MV-4-11 (cell line): ENCODE results near the gene TTC7B.

ENCODE experiments used
- DNase-seq: peaks from one replicate; lab custom pipeline; 2025; lab: John Stamatoyannopoulos, UW

Gene TTC7B

GRCh38 chr14:90740081-90740480 lies 76.1 kb downstream of the TTC7B start:
- DNase-seq, result no peak

GRCh38 chr14:90739318-90740068 lies 76.7 kb downstream of the TTC7B start:
- no peak for DNase-seq

- DNase-seq, result no peak
These were observed 83.0 kb downstream of the TTC7B start for GRCh38 chr14:90733139-90733808.

- DNase-seq, result peak; percentile 56
These were observed 83.5 kb downstream of the TTC7B start for GRCh38 chr14:90732718-90733117.

GRCh38 chr14:90732139-90732538 lies 84.1 kb downstream of the TTC7B start:
- DNase-seq, result peak; percentile 87

- no peak for DNase-seq
These were observed 84.7 kb downstream of the TTC7B start for GRCh38 chr14:90731487-90731886.

- DNase-seq, result no peak
These were observed 85.9 kb downstream of the TTC7B start for GRCh38 chr14:90730206-90730766.

GRCh38 chr14:90728951-90729350 lies 87.3 kb downstream of the TTC7B start:
- no peak for DNase-seq

GRCh38 chr14:90727082-90727481 lies 89.1 kb downstream of the TTC7B start:
- no peak for DNase-seq

GRCh38 chr14:90726656-90727055 lies 89.6 kb downstream of the TTC7B start:
- peak; percentile 38 for DNase-seq

GRCh38 chr14:90724866-90725265 lies 91.4 kb downstream of the TTC7B start:
- no peak for DNase-seq

- peak; percentile 53 for DNase-seq
These were observed 93.6 kb downstream of the TTC7B start for GRCh38 chr14:90722590-90722989.

- DNase-seq, result peak; percentile 22
These were observed 94.5 kb downstream of the TTC7B start for GRCh38 chr14:90721619-90722305.

GRCh38 chr14:90720832-90721231 lies 95.4 kb downstream of the TTC7B start:
- DNase-seq, result no peak

GRCh38 chr14:90720336-90720735 lies 95.9 kb downstream of the TTC7B start:
- DNase-seq, result no peak

GRCh38 chr14:90717916-90718315 lies 98.3 kb downstream of the TTC7B start:
- no peak for DNase-seq

GRCh38 chr14:90715993-90716392 lies 100.2 kb downstream of the TTC7B start:
- no peak for DNase-seq

- DNase-seq, result no peak
These were observed 100.7 kb downstream of the TTC7B start for GRCh38 chr14:90715495-90715894.

- DNase-seq, result no peak
These were observed 101.4 kb downstream of the TTC7B start for GRCh38 chr14:90714811-90715210.

GRCh38 chr14:90704738-90705392 lies 111.4 kb downstream of the TTC7B start:
- DNase-seq, result no peak

- no peak for DNase-seq
These were observed 112.1 kb downstream of the TTC7B start for GRCh38 chr14:90703841-90704737.
